ENCODE data around the gene ADARB1.

DNA sequence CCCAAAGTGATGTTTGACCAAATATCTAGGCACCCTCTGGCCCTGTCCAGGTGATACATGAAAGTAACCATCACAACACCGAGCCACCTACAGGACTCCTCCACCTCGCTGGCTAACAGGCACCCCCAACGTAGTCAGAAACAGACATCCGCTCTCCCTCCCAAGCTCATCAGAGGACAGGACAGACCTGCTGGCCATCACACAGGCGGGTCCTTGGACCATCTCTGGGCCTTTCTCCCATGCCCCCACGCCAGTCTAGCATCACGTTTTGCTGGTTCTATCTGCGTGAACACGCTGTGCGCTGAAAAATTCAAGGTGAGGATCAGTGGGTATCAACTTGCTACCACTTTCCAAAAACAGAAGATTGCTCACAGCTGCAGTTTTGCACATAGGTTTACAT, 21.4 kb upstream of the ADARB1 start:
- no peak for TF ChIP-seq EZH2 (IDR thresholded peaks at IDR 0.05; ENCODE audit: borderline replicate concordance, low read length)
- TF ChIP-seq, protein P1, sequence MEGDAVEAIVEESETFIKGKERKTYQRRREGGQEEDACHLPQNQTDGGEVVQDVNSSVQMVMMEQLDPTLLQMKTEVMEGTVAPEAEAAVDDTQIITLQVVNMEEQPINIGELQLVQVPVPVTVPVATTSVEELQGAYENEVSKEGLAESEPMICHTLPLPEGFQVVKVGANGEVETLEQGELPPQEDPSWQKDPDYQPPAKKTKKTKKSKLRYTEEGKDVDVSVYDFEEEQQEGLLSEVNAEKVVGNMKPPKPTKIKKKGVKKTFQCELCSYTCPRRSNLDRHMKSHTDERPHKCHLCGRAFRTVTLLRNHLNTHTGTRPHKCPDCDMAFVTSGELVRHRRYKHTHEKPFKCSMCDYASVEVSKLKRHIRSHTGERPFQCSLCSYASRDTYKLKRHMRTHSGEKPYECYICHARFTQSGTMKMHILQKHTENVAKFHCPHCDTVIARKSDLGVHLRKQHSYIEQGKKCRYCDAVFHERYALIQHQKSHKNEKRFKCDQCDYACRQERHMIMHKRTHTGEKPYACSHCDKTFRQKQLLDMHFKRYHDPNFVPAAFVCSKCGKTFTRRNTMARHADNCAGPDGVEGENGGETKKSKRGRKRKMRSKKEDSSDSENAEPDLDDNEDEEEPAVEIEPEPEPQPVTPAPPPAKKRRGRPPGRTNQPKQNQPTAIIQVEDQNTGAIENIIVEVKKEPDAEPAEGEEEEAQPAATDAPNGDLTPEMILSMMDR (IDR thresholded peaks at IDR 0.05; ENCODE audit: low read length), result no peak

Data from OCI-LY1 (cell line).